ENCODE measurements around the gene CAMSAP1. TPM values are rescaled to one million over a fixed set of nuclear protein-coding genes. Genes with fewer than 3 reads are reported as not detected.

Gene CAMSAP1
- total RNA-seq, 1 experiment from 2014 or later, result 24.8 TPM

GRCh38 chr9:135777623-135778177 lies 129.6 kb downstream of the CAMSAP1 start:
- ChIA-PET POLR2A (interaction anchor here (0.7 kb wide), 1 partner anchor 1166 kb away, joined by 4 read pairs; no protein-coding TSS in a partner anchor), CTCF (no interaction called here)
- H3K36me3 ChIP-seq (ENCODE audit: control insufficient read depth, insufficient read depth, low read length), result no peaks in the 10 kb centered on the region
- no peaks in the 10 kb centered on the region for H3K27me3 ChIP-seq (ENCODE audit: control insufficient read depth, insufficient read depth, low read length)
- DNase-seq (ENCODE audit: low read depth, low spot score) (no peak), ATAC-seq (no peak)
- BruUV-seq (replicated peaks), result no TSS peak
- no peak overlapping the region for H3K27ac ChIP-seq (ENCODE audit: low read length)
- H3K4me3 ChIP-seq (ENCODE audit: low read depth in 2 of 2, low read length in 2 of 2), result no peak overlapping the region
- intact Hi-C loops (cut with micrococcal nuclease; ENCODE audit: unreplicated experiment) (no loop called here), in situ Hi-C loops (cut with HindIII; ENCODE audit: low pct_unique_long_range_greater_than_20kb, low sequenced_read_pairs) (no loop called here)
- H3K4me1 ChIP-seq (ENCODE audit: control insufficient read depth, insufficient read depth, low read length), result no peaks in the 10 kb centered on the region
- no peaks in the 10 kb centered on the region for H3K9me3 ChIP-seq (ENCODE audit: control insufficient read depth, insufficient read depth, low read depth, low read length)
- TF ChIP-seq REST (IDR thresholded peaks at IDR 0.05; ENCODE audit: insufficient read depth in 1 of 2, low read depth in 2 of 2, low read length in 1 of 2) (no peak), POLR2AphosphoS5 (IDR thresholded peaks at IDR 0.05; ENCODE audit: low read depth, low read length) (no peak), TCF7L2 (IDR thresholded peaks at IDR 0.05; ENCODE audit: low read depth, low read length) (no peak), SIN3A (IDR thresholded peaks at IDR 0.05; ENCODE audit: borderline replicate concordance, insufficient read depth, low read depth, low read length) (no peak), CTCF (IDR thresholded peaks at IDR 0.05) (no peak)

DNA sequence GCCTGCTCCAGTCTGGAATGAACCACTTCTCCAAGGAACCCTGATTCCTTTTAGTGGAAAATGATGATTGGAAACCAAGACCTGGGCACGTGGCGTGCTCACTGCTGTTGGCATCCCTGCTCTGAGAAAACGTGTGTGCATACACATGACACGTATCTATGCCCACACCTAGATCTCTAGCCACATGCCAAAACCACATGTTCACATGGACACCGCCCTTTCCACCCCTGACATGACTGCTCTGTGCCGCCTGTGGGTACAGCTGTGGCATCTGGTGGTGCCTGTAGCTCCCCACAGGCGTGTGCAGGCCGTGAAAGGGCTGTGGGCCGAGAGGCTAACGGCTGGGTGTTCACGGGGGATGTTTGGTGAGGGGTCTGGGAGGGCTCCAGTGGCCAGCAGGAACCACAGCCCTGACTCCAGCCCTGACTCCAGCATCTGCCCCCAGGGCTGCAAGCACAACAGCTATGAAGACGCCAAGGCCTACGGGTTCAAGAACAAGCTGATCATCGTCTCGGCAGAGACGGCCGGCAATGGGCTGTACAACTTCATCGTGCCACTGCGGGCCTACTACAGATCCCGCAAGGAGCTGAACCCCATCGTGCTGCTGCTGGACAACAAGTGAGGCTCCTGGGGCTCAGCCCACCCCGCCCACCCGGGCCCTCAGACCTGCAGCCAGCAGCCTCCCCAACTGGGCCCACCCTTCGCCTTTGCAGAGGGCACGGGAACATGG lies 130.3 kb downstream of the CAMSAP1 start:
- Histone ChIP-seq H3K27me3 (ENCODE audit: control insufficient read depth, insufficient read depth, low read length) (no peaks in the 10 kb centered on the region), H3K27ac (ENCODE audit: low read length) (no peak overlapping the region), H3K9me3 (ENCODE audit: control insufficient read depth, insufficient read depth, low read depth, low read length) (no peaks in the 10 kb centered on the region), H3K36me3 (ENCODE audit: control insufficient read depth, insufficient read depth, low read length) (no peaks in the 10 kb centered on the region), H3K4me1 (ENCODE audit: control insufficient read depth, insufficient read depth, low read length) (no peaks in the 10 kb centered on the region), H3K4me3 (ENCODE audit: low read depth in 2 of 2, low read length in 2 of 2) (no peak overlapping the region)
- no TSS peak for BruUV-seq (replicated peaks)
- no peak for DNase-seq (ENCODE audit: low read depth, low spot score)
- intact Hi-C loops (cut with micrococcal nuclease; ENCODE audit: unreplicated experiment) (no loop called here), in situ Hi-C loops (cut with HindIII; ENCODE audit: low pct_unique_long_range_greater_than_20kb, low sequenced_read_pairs) (no loop called here)
- ATAC-seq, result no peak
- ChIA-PET POLR2A (interaction anchor here (0.7 kb wide), 1 partner anchor 1166 kb away, joined by 4 read pairs; no protein-coding TSS in a partner anchor), CTCF (no interaction called here)
- TF ChIP-seq SIN3A (IDR thresholded peaks at IDR 0.05; ENCODE audit: borderline replicate concordance, insufficient read depth, low read depth, low read length) (no peak), POLR2AphosphoS5 (IDR thresholded peaks at IDR 0.05; ENCODE audit: low read depth, low read length) (no peak), TCF7L2 (IDR thresholded peaks at IDR 0.05; ENCODE audit: low read depth, low read length) (no peak), CTCF (IDR thresholded peaks at IDR 0.05) (no peak), REST (IDR thresholded peaks at IDR 0.05; ENCODE audit: insufficient read depth in 1 of 2, low read depth in 2 of 2, low read length in 1 of 2) (no peak)
